ENCODE data around the gene RPL27.

Gene RPL27
- long read RNA-seq, transcript RPL27-206 (4 exons, 730 nt): minor isoform, 67 of 521 reads
- long read RNA-seq, transcript RPL27-208 (3 exons, 1,872 nt): minor isoform, 5 of 521 reads
- long read RNA-seq, transcript RPL27-201 (5 exons, 505 nt): major isoform, 437 of 521 reads
- long read RNA-seq, partial matches to known transcripts: 5 of 521 reads
- long read RNA-seq, other reads (novel, unspliced or antisense): 6 of 521 reads

DNA sequence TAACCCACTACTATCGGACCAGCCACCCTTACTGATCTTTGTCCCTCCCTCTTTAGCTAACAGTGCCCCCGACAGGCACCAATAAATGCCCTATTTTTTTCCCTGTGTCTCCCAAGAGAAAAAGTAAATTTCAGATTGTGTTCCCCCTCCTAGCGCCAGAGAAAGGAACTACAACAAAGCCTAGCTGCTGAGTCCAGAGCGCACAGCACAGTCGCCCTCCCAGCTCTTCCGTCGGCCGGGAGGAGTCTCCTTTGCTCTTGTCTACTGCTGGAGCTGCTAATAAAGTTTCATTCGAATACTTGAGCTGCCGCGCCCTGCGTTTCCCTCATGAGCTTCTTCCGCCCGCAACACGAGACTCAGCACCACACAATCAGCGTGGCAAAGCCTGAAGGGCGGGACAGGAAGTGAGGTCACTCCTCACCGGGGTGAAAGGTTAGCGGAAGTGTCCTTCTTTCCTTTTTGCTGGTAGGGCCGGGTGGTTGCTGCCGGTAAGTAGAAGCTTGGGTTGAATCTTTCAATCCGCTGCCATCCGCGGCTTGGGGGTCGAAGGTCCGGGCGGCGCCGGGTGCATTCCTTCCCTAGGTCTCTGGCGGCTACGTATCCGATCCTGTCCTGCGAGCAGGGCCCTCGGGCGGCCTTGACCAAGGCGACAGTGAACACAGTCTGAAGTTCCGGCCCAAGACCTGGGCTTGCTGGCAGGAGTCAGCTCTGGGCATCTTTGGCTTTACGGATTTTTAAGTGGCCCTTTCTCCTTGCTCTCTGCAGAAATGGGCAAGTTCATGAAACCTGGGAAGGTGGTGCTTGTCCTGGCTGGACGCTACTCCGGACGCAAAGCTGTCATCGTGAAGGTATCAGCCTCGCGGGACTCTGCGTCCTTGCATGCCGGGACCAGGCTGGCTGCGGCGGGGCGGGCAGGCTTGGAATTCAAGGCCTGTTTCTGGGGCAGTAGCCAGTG is at the start of gene RPL27:
Gene RPL27, plus strand, starts transcription at position 436 of the 955 bp plus-strand sequence. Its CDS starts 332 bp downstream, at position 768.
- peak within 1 kb of the TSS; percentile 92 for H3K4me3 ChIP-seq (replicated peaks; ENCODE audit: insufficient read depth, low read length)
- H3K27ac ChIP-seq (replicated peaks): peak within 1 kb of the TSS; percentile 94
- H3K27me3 ChIP-seq (ENCODE audit: insufficient read depth, poor library complexity, severe bottlenecking): no peaks in the 10 kb centered on the region
- TF ChIP-seq GABPA (IDR thresholded peaks at IDR 0.05; ENCODE audit: low read depth) (peak; percentile 93), POLR2AphosphoS5 (IDR thresholded peaks at IDR 0.05; ENCODE audit: low read depth) (peak; percentile 95), SPI1 (IDR thresholded peaks at IDR 0.05; ENCODE audit: borderline replicate concordance, low read depth) (peak; percentile 58; the same call in 1 of the 2 replicates)
- TF ChIP-seq, protein P1, sequence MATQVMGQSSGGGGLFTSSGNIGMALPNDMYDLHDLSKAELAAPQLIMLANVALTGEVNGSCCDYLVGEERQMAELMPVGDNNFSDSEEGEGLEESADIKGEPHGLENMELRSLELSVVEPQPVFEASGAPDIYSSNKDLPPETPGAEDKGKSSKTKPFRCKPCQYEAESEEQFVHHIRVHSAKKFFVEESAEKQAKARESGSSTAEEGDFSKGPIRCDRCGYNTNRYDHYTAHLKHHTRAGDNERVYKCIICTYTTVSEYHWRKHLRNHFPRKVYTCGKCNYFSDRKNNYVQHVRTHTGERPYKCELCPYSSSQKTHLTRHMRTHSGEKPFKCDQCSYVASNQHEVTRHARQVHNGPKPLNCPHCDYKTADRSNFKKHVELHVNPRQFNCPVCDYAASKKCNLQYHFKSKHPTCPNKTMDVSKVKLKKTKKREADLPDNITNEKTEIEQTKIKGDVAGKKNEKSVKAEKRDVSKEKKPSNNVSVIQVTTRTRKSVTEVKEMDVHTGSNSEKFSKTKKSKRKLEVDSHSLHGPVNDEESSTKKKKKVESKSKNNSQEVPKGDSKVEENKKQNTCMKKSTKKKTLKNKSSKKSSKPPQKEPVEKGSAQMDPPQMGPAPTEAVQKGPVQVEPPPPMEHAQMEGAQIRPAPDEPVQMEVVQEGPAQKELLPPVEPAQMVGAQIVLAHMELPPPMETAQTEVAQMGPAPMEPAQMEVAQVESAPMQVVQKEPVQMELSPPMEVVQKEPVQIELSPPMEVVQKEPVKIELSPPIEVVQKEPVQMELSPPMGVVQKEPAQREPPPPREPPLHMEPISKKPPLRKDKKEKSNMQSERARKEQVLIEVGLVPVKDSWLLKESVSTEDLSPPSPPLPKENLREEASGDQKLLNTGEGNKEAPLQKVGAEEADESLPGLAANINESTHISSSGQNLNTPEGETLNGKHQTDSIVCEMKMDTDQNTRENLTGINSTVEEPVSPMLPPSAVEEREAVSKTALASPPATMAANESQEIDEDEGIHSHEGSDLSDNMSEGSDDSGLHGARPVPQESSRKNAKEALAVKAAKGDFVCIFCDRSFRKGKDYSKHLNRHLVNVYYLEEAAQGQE (IDR thresholded peaks at IDR 0.05; ENCODE audit: insufficient replicate concordance, low read depth): peak; percentile 81
- TF ChIP-seq, protein P2, sequence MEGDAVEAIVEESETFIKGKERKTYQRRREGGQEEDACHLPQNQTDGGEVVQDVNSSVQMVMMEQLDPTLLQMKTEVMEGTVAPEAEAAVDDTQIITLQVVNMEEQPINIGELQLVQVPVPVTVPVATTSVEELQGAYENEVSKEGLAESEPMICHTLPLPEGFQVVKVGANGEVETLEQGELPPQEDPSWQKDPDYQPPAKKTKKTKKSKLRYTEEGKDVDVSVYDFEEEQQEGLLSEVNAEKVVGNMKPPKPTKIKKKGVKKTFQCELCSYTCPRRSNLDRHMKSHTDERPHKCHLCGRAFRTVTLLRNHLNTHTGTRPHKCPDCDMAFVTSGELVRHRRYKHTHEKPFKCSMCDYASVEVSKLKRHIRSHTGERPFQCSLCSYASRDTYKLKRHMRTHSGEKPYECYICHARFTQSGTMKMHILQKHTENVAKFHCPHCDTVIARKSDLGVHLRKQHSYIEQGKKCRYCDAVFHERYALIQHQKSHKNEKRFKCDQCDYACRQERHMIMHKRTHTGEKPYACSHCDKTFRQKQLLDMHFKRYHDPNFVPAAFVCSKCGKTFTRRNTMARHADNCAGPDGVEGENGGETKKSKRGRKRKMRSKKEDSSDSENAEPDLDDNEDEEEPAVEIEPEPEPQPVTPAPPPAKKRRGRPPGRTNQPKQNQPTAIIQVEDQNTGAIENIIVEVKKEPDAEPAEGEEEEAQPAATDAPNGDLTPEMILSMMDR (IDR thresholded peaks at IDR 0.05; ENCODE audit: insufficient read depth, low read length): peak; percentile 68
- peak; percentile 99 to 100 for DNase-seq (ENCODE audit: low read depth in 1 of 2, low spot score in 1 of 2)

DNA sequence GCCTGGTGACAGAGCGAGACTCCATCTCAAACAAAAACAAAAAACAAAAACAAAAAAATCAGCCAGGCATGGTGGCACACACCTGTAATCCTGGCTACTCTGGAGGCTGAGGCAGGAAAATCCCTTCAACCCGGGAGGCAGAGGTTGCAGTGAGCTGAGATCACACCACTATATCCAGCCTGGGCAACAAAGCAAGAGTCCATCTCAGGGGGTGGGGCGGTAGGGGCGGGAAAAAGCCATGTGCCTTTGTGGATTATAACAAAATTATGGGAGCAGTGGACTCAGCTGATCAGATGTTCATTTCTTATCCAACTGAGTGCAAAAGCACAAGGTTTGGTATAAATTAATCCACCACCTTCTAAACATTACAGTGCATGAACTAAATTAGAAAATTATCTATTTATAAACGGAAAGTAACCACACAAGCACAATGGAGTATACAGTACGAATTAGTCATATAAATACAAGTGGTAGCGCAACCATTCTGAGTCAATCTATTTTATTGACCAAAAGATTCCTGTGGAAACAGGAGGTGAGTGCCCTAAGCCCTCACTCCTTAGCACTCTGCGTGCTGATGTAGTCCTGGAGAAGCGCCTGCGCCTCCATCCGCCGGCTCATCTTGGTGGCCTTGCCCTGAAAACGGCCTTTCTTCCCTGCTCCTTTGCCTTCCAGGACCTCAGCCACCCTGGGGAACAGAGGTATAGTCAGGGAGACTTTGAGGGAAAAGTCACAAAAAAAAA is 48.0 kb upstream of the RPL27 start:
- no peaks in the 10 kb centered on the region for H3K27me3 ChIP-seq (ENCODE audit: insufficient read depth, poor library complexity, severe bottlenecking)
- no peak overlapping the region for H3K27ac ChIP-seq (replicated peaks)
- TF ChIP-seq GABPA (IDR thresholded peaks at IDR 0.05; ENCODE audit: low read depth) (no peak), POLR2AphosphoS5 (IDR thresholded peaks at IDR 0.05; ENCODE audit: low read depth) (no peak), SPI1 (IDR thresholded peaks at IDR 0.05; ENCODE audit: borderline replicate concordance, low read depth) (no peak)
- TF ChIP-seq, protein P2 (IDR thresholded peaks at IDR 0.05; ENCODE audit: insufficient read depth, low read length): no peak
- TF ChIP-seq, protein P1 (IDR thresholded peaks at IDR 0.05; ENCODE audit: insufficient replicate concordance, low read depth): no peak
- H3K4me3 ChIP-seq (replicated peaks; ENCODE audit: insufficient read depth, low read length): no peak overlapping the region
- no peak for DNase-seq (ENCODE audit: low read depth in 1 of 2, low spot score in 1 of 2)

DNA sequence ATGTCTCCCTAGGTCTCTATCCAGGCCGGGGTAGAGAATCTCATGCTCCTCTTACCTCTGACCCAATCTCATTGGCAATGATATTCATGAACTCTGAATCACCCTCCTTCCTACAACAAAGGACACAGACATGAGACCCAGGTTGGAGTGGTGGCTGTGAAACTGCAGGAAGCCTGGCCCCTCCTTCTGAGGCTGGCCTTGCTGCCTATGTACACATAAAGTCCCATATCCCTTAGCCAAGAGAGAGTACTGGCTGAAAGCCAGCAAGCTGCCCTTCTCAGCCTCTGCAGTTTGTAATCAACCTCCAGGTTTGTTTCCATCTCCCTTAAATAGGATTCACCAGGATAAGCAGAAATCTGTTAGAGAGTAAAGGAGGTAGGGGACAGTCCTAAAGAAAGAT is 44.5 kb upstream of the RPL27 start:
- no peak for DNase-seq (ENCODE audit: low read depth in 1 of 2, low spot score in 1 of 2)
- no peaks in the 10 kb centered on the region for H3K27me3 ChIP-seq (ENCODE audit: insufficient read depth, poor library complexity, severe bottlenecking)
- H3K4me3 ChIP-seq (replicated peaks; ENCODE audit: insufficient read depth, low read length): no peak overlapping the region
- TF ChIP-seq, protein P2 (IDR thresholded peaks at IDR 0.05; ENCODE audit: insufficient read depth, low read length): no peak
- TF ChIP-seq POLR2AphosphoS5 (IDR thresholded peaks at IDR 0.05; ENCODE audit: low read depth) (no peak), SPI1 (IDR thresholded peaks at IDR 0.05; ENCODE audit: borderline replicate concordance, low read depth) (no peak), GABPA (IDR thresholded peaks at IDR 0.05; ENCODE audit: low read depth) (no peak)
- TF ChIP-seq, protein P1 (IDR thresholded peaks at IDR 0.05; ENCODE audit: insufficient replicate concordance, low read depth): no peak
- H3K27ac ChIP-seq (replicated peaks): no peak overlapping the region
